Right lobe of liver (tissue), 4 donors: Measurements from ENCODE around the gene RFTN2.
"Not testable (repeated sequence)": the region's sequence is repeated elsewhere in the genome, so short reads cannot be mapped to it uniquely, and the experiment has no call there.

Experiments used
- POLR2A ChIP-seq: fragments of 450-650 bp; IDR thresholded peaks from one replicate; pipeline ENCODE4 v1.6.1; 2017; ENCODE audit warnings: antibody characterized with exemption, mild to moderate bottlenecking
- TF ChIP-seq, protein P1 (sequence below), 4 donors: fragments of 200-600 bp in 3 of 4; fragments of 450-650 bp in 1 of 4; IDR thresholded peaks; one replicate each; pipeline versions ENCODE4 v1.5.1 to v1.8.0; 2016 to 2022; ENCODE audit warnings: antibody characterized with exemption in 4 of 4, mild to moderate bottlenecking in 2 of 4
- donor health status: DM: no; HTN: no; CAD: no.
- donor health status: DM: no; HTN: no; CAD: no.
- donor health status: DM: no; HTN: yes; CAD: no.

GRCh38 chr2:197580166-197580565 lies 95.2 kb downstream of the RFTN2 start:
- TF ChIP-seq POLR2A, result not testable (repeated sequence)
- TF ChIP-seq, protein P1, sequence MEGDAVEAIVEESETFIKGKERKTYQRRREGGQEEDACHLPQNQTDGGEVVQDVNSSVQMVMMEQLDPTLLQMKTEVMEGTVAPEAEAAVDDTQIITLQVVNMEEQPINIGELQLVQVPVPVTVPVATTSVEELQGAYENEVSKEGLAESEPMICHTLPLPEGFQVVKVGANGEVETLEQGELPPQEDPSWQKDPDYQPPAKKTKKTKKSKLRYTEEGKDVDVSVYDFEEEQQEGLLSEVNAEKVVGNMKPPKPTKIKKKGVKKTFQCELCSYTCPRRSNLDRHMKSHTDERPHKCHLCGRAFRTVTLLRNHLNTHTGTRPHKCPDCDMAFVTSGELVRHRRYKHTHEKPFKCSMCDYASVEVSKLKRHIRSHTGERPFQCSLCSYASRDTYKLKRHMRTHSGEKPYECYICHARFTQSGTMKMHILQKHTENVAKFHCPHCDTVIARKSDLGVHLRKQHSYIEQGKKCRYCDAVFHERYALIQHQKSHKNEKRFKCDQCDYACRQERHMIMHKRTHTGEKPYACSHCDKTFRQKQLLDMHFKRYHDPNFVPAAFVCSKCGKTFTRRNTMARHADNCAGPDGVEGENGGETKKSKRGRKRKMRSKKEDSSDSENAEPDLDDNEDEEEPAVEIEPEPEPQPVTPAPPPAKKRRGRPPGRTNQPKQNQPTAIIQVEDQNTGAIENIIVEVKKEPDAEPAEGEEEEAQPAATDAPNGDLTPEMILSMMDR (IDR thresholded peaks at IDR 0.05), result not testable (repeated sequence)
